Measurements from ENCODE around the gene MED14.

The MED14 gene

GRCh38 chrX:40687169-40687568 lies 48.2 kb downstream of the MED14 start:
- ATAC-seq = no peak
- TF ChIP-seq RARB (CRISPR knock-in tag; IDR thresholded peaks at IDR 0.05) (no peak), TSHZ2 (CRISPR knock-in tag; IDR thresholded peaks at IDR 0.05) (no peak), ESRRG (CRISPR knock-in tag; IDR thresholded peaks at IDR 0.05) (no peak), ZNF8 (CRISPR knock-in tag; IDR thresholded peaks at IDR 0.05) (no peak), BACH2 (CRISPR knock-in tag; IDR thresholded peaks at IDR 0.05; ENCODE audit: borderline replicate concordance) (no peak), PATZ1 (CRISPR knock-in tag; IDR thresholded peaks at IDR 0.05; ENCODE audit: borderline replicate concordance) (no peak)

- no peak for ATAC-seq
- TF ChIP-seq OSR1 (CRISPR knock-in tag; IDR thresholded peaks at IDR 0.05) = no peak
- TF ChIP-seq BACH2 (CRISPR knock-in tag; IDR thresholded peaks at IDR 0.05; ENCODE audit: borderline replicate concordance) = no peak
- TF ChIP-seq TOX (CRISPR knock-in tag; IDR thresholded peaks at IDR 0.05; ENCODE audit: borderline replicate concordance) = no peak
- no peak for TF ChIP-seq GLIS3 (CRISPR knock-in tag; IDR thresholded peaks at IDR 0.05)
- no peak for TF ChIP-seq ZC3H10 (CRISPR knock-in tag; IDR thresholded peaks at IDR 0.05)
- TF ChIP-seq PPARA (CRISPR knock-in tag; IDR thresholded peaks at IDR 0.05; ENCODE audit: borderline replicate concordance) = no peak
- no peak for TF ChIP-seq CSRNP3 (CRISPR knock-in tag; IDR thresholded peaks at IDR 0.05)
- TF ChIP-seq CSDC2 (CRISPR knock-in tag; IDR thresholded peaks at IDR 0.05) = no peak
- no peak for TF ChIP-seq ZFP3 (CRISPR knock-in tag; IDR thresholded peaks at IDR 0.05)
- no peak for TF ChIP-seq ESRRG (CRISPR knock-in tag; IDR thresholded peaks at IDR 0.05)
- no peak for TF ChIP-seq ZFP30 (CRISPR knock-in tag; IDR thresholded peaks at IDR 0.05)
- TF ChIP-seq TCF4 (CRISPR knock-in tag; IDR thresholded peaks at IDR 0.05; ENCODE audit: borderline replicate concordance) = no peak
- TF ChIP-seq ARNTL (CRISPR knock-in tag; IDR thresholded peaks at IDR 0.05; ENCODE audit: borderline replicate concordance, low read depth) = no peak
- TF ChIP-seq ISL1 (CRISPR knock-in tag; IDR thresholded peaks at IDR 0.05) = no peak
- no peak for TF ChIP-seq CREB5 (CRISPR knock-in tag; IDR thresholded peaks at IDR 0.05; ENCODE audit: low read depth)
These were observed 49.9 kb downstream of the MED14 start for GRCh38 chrX:40685362-40685918.

GRCh38 chrX:40684092-40684491 lies 51.2 kb downstream of the MED14 start:
- TF ChIP-seq ZNF70 (CRISPR knock-in tag; IDR thresholded peaks at IDR 0.05) (no peak), BACH2 (CRISPR knock-in tag; IDR thresholded peaks at IDR 0.05; ENCODE audit: borderline replicate concordance) (no peak), ISL1 (CRISPR knock-in tag; IDR thresholded peaks at IDR 0.05) (no peak), SNAI2 (CRISPR knock-in tag; IDR thresholded peaks at IDR 0.05) (no peak), ZNF8 (CRISPR knock-in tag; IDR thresholded peaks at IDR 0.05) (no peak), OSR1 (CRISPR knock-in tag; IDR thresholded peaks at IDR 0.05) (no peak), PPARA (CRISPR knock-in tag; IDR thresholded peaks at IDR 0.05; ENCODE audit: borderline replicate concordance) (no peak), ARNTL (CRISPR knock-in tag; IDR thresholded peaks at IDR 0.05; ENCODE audit: borderline replicate concordance, low read depth) (no peak), PATZ1 (CRISPR knock-in tag; IDR thresholded peaks at IDR 0.05; ENCODE audit: borderline replicate concordance) (no peak), ZNF565 (CRISPR knock-in tag; conservative IDR thresholded peaks at IDR 0.05; ENCODE audit: low read depth) (no peak), POU6F1 (CRISPR knock-in tag; IDR thresholded peaks at IDR 0.05; ENCODE audit: borderline replicate concordance, low read depth) (no peak), TSHZ2 (CRISPR knock-in tag; IDR thresholded peaks at IDR 0.05) (no peak), TOX (CRISPR knock-in tag; IDR thresholded peaks at IDR 0.05; ENCODE audit: borderline replicate concordance) (no peak), ESRRG (CRISPR knock-in tag; IDR thresholded peaks at IDR 0.05) (no peak), ZFP3 (CRISPR knock-in tag; IDR thresholded peaks at IDR 0.05) (no peak)
- ATAC-seq = no peak
